ENCODE measurements around the gene MGME1.

MGME1 gene

GRCh38 chr20:17940224-17940971 is 28.4 kb upstream of the MGME1 start:
- DNase-seq (ENCODE audit: low spot score), result no peak

- DNase-seq (ENCODE audit: low spot score), result no peak
Observed at GRCh38 chr20:17941087-17941825, 27.6 kb upstream of the MGME1 start.

DNA sequence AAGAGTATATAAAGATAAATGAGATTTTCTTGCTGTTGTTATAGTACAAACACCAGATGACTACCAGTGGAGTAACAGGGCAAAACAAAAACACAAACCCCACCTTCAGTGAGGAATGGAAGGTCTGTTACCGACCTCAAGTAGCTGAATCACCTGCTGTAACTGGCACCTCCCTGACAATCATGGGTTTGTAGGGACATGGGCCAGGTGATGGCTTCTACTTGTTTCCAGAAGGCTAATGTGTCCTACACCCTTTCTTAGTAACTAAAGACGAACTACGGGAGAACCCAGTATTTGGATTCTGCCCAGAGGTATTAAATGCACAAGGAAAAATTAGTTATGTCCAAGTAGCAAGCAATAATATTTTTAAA is 27.0 kb upstream of the MGME1 start:
- no peak for DNase-seq (ENCODE audit: low spot score)

DNA sequence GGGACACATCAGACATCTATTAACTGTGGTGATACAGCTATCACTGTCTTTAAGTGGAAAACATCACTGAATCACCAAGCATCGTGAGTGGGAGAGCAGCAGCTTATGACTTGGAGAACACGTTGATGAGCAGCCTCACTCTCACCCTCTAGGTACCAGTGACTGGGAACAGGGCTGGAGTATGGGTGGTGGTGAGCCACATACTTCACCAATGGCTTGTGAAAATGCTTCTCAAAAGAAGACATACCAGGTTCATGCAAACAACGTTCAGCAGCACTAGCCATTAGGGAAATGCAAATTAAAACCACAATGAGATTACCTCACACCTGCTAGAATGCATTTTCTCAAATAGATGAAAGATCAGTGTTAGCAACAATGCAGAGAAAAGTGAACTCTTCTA is 25.5 kb upstream of the MGME1 start:
- DNase-seq (ENCODE audit: low spot score), result no peak

DNA sequence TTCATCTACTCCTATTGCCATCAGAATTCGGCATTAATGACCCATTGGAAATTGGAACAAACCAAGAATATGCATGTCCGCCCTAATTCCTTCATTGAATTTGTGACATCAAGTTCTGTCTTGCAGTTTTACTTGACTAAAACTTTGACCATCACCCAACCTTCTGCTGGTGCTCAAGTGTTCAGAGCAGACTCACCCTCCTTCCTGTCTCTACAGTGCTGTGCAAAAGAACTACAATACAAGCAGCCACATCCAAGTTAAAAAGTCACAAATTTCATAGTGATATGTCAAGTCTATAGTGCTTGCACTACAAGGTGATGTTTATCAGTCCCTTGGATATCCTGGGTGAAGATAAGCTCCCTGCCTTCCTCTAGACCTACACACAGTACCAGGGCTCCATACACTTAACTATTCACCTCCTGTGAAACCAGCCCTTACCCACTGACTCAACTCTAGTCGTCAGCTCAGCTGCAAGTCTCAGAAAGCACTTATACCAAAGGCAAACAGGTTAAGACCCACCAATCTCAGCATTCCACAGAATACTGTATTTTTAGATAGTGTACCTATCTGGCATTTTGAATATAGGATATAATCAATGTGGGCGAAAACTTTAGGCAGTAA is 23.9 kb upstream of the MGME1 start:
- DNase-seq (ENCODE audit: low spot score), result no peak

- no peak for DNase-seq (ENCODE audit: low spot score)
Observed at GRCh38 chr20:17946040-17946439, 22.8 kb upstream of the MGME1 start.

DNA sequence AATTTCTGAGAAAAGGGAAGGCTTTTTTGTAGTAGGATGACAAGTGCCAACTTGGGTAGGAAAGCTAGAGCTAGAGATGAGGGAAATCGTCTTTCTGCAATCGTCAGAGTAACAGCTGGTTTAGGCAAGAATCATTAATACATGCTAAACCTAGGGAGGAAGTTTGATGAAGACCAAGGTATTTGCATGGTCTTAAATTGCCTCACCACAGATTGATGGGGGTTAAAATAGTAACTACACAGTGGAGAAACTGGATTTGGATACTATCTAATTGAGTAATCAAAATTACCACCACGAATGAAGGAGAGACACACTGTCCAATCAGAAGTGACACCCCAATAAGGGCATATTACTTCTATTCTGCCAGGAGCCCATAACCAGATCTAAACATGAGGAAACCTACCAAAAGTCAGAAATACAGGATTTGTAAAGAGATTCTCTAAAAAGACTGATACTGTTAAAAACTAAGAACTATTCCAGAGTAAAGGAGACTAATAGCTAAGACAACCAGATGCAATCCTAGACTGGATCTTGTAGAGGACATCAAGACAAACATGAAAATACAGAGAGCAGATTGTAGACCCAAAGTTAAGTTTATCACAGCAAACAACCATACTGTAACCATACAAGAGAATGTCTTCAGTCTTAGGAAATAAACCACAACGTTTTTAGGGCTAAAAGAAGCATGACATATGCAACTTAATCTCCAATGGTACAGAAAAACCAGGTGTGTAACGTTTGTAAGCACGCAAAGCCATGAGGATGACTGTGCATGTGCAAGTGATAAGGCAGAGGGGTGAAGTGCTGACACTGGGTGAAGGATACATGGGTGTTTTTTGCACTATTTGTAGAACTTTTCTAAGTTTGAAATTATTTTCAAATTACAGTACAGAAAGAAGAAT is 22.0 kb upstream of the MGME1 start:
- DNase-seq (ENCODE audit: low spot score), result no peak

- no peak for DNase-seq (ENCODE audit: low spot score)
Observed at GRCh38 chr20:17947474-17947815, 21.4 kb upstream of the MGME1 start.

- DNase-seq (ENCODE audit: low spot score), result no peak
Observed at GRCh38 chr20:17948442-17948841, 20.4 kb upstream of the MGME1 start.

DNA sequence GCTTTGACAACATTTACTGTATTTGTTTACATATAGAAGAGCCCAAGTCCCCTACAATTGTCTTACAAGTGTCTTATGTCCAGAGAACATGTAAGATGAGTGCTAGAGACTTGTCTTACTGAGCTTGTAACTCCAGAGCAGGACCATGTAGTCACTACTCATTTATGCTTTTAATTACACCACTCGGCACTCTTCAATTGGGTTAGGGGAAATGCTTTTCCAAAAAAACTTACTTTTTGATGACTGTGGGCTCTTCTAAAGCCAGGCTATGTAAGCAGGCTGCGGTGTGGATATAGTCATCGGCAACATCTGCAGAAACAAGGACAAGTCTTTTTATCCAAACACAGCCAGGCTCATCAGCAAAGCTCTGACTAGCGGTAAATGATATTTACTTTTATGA is 18.9 kb upstream of the MGME1 start:
- DNase-seq (ENCODE audit: low spot score), result no peak

GRCh38 chr20:17950670-17951069 is 18.1 kb upstream of the MGME1 start:
- no peak for DNase-seq (ENCODE audit: low spot score)

- no peak for DNase-seq (ENCODE audit: low spot score)
Observed at GRCh38 chr20:17951323-17951722, 17.5 kb upstream of the MGME1 start.

GRCh38 chr20:17952692-17953684 is 15.8 kb upstream of the MGME1 start:
- no peak for DNase-seq (ENCODE audit: low spot score)

- DNase-seq (ENCODE audit: low spot score), result no peak
Observed at GRCh38 chr20:17953935-17954334, 14.9 kb upstream of the MGME1 start.

DNA sequence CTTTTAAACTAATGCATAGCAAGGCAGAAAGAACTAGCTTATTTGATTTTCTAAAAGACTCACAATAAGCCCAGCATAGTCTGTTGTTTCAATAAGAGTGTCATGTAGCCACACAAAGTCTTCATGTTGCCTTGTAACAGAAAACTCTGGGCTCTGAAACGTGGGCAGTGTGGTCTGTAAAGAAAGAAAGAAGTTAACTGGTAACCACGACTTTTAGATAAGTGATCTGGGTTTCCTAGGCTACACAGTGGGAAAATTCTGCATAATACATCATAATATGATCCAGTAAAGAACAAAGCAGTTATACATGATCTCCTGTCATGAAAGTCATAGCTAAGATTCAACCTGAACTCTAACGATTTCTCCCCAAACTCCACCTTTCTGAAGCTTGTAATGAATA is 13.5 kb upstream of the MGME1 start:
- no peak for DNase-seq (ENCODE audit: low spot score)

DNA sequence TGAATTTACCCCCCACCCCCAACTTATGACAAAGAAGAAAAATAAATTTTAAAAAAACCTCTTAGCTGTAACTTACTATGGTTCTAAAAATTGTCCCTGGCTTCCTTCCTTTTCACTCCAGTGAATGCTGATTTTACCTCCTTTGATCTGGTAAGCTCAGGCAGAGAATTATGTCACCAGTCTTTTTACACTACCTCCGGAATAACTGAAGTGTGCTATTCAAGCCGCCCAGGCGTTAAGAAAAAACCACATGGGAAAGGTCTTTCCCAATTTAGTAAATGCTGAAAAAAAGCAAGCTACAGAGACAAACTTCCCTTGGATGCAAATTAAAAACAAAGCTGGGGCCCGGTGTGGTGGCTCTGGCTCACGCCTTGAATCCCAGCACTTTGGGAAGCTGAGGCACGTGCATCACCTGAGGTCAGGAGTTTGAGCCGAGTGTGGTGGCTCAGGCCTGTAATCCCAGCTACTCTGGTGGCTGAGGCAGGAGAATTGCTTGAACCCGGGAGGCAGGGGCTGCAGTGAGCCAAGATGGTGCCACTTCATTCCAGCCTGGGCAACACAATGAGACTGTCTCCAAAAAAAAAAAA is 12.6 kb upstream of the MGME1 start:
- DNase-seq (ENCODE audit: low spot score), result no peak

GRCh38 chr20:17957505-17958363 is 11.1 kb upstream of the MGME1 start:
- no peak for DNase-seq (ENCODE audit: low spot score)

- no peak for DNase-seq (ENCODE audit: low spot score)
Observed at GRCh38 chr20:17958373-17959256, 10.2 kb upstream of the MGME1 start.

GRCh38 chr20:17959257-17959627 is 9.6 kb upstream of the MGME1 start:
- DNase-seq (ENCODE audit: low spot score), result no peak
